Kidney epithelial cell (primary cell): ENCODE measurements around the gene PPIF. TPM values are rescaled to one million over a fixed set of nuclear protein-coding genes. Genes with fewer than 3 reads are reported as not detected.

Source experiments
- DNase-seq: peaks from one replicate; pipeline ENCODE4 v3.0.0-alpha.2; 2010; ENCODE audit warnings: low read depth
- H3K27me3 ChIP-seq: 2 replicates; pipeline ENCODE4 v1.6.0; 2011; ENCODE audit warnings: low read length; ENCODE audit not compliant: control insufficient read depth, insufficient read depth
- H3K36me3 ChIP-seq: 2 replicates; pipeline ENCODE4 v1.5.1; 2011; ENCODE audit warnings: low read length; ENCODE audit not compliant: control insufficient read depth, insufficient read depth
- H3K4me3 ChIP-seq: 2 replicates; pipeline ENCODE4 v1.5.1; 2011; ENCODE audit warnings: low read depth, mild to moderate bottlenecking, control low read depth, low read length
- CTCF ChIP-seq: IDR thresholded peaks from 2 replicates; pipeline ENCODE4 v1.5.1; 2011; ENCODE audit warnings: mild to moderate bottlenecking, moderate library complexity, low read length, control low read depth, inconsistent platforms; ENCODE audit not compliant: insufficient read depth, poor library complexity, severe bottlenecking
- total RNA-seq: library from RNA; depleted of rRNA; stranded (reverse); fragments of >200 nt; gene quantifications from 2 replicates; pipeline ENCODE4 v1.2.3, GENCODE V29; 2015

PPIF gene
- total RNA-seq, 1 donor from 2014 or later: 71.7 TPM

- H3K4me3 ChIP-seq: no peak overlapping the region
- DNase-seq: no peak
- H3K27me3 ChIP-seq: no peaks in the 10 kb centered on the region
- peaks cover 17% of the 10 kb centered on the region for H3K36me3 ChIP-seq
- TF ChIP-seq CTCF: no peak
Measured at GRCh38 chr10:79303631-79304478, 43.4 kb upstream of the PPIF start.

- H3K4me3 ChIP-seq: no peak overlapping the region
- no peaks in the 10 kb centered on the region for H3K27me3 ChIP-seq
- H3K36me3 ChIP-seq: peaks cover 19% of the 10 kb centered on the region
- no peak for DNase-seq
- no peak for TF ChIP-seq CTCF
Measured at GRCh38 chr10:79304479-79305087, 42.7 kb upstream of the PPIF start.

GRCh38 chr10:79305515-79305914 is 41.8 kb upstream of the PPIF start:
- no peak overlapping the region for H3K4me3 ChIP-seq
- H3K36me3 ChIP-seq: peaks cover 14% of the 10 kb centered on the region
- DNase-seq: no peak
- no peak for TF ChIP-seq CTCF
- H3K27me3 ChIP-seq: no peaks in the 10 kb centered on the region

GRCh38 chr10:79305988-79306387 is 41.3 kb upstream of the PPIF start:
- no peak for DNase-seq
- no peaks in the 10 kb centered on the region for H3K27me3 ChIP-seq
- no peak for TF ChIP-seq CTCF
- H3K36me3 ChIP-seq: peaks cover 14% of the 10 kb centered on the region
- no peak overlapping the region for H3K4me3 ChIP-seq

GRCh38 chr10:79306644-79307220 is 40.5 kb upstream of the PPIF start:
- no peak for DNase-seq
- no peak for TF ChIP-seq CTCF
- Histone ChIP-seq H3K4me3 (no peak overlapping the region), H3K27me3 (no peaks in the 10 kb centered on the region), H3K36me3 (peaks cover 9% of the 10 kb centered on the region)
